HG03159 (cell line): ENCODE data around the gene ETV3L.
"Not testable (repeated sequence)": the region's sequence is repeated elsewhere in the genome, so short reads cannot be mapped to it uniquely, and the experiment has no call there.

Experiments
- ATAC-seq: cut with Tn5 transposase; IDR thresholded peaks from one replicate; pipeline ENCODE4 v1.9.1; 2021; ENCODE audit warnings: mild to moderate bottlenecking, moderate library complexity; ENCODE audit not compliant: unreplicated experiment

ETV3L gene

DNA sequence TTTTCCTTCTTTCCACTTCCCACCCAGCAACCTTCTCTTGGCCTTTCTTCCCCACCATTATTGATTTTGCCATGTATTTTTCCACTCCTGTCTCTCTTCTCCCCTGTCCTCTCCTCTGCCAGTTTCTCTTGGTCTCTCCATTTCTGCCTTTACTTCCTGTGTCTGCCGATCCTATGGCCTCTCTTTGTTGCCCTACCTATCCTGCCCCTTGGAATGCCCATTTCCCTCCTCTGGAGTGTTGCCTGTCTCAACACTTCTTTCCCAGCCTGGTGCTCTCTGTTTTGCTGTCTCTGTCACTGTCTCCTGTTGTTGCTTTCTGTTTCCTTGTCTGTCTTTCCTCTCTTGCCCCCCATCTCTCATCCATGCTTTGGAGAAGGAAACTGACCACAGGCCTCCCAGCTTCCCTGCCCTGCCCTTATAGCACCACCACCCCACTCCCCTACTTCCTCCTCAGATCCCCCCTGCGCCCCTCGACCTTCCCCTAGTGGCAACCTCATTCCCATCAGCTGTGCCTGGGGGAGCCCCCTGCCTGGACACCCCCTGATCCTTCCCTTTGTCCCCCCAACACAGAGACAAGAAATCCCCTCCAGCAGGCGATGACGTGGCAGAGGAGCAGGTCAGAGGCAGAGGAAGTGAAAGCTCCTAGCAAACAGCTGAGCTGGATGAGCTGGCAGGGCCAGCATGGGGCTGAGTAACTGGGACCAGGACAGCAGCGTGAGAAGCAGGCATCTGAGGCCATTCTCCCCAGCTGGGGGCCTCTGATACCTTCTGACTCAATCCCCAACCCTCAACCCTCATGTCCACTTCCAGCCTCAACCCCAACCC is 6.6 kb upstream of the ETV3L start:
- ATAC-seq: peak; percentile 67

GRCh38 chr1:157105298-157105987 is 5.8 kb upstream of the ETV3L start:
- no peak for ATAC-seq

GRCh38 chr1:157104598-157105293 is 5.1 kb upstream of the ETV3L start:
- no peak for ATAC-seq

DNA sequence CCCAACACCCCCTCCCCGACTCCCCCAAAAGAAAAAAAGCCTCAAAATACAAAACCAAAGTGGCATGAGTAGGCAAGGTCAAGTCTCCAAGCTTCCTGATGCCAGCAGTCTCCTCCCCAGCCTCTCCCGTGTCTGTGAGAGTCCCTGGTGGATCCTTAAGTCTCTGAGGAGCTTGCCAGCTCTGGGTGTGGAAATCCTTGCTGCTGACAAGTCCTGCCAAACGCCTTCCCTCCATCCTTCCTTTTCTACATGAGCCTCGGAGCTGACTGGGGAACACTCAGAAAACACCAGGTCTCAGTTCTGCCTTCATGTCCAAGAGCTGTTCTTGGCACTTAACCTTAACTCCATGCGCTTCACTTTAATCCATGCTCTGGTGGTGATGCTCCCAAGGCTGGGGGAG is 3.7 kb upstream of the ETV3L start:
- no peak for ATAC-seq

- no peak for ATAC-seq
Observed at GRCh38 chr1:157101149-157101548, 1.5 kb upstream of the ETV3L start.

GRCh38 chr1:157098987-157099632 is 498 bp downstream of the ETV3L start:
- ATAC-seq: not testable (repeated sequence)

- ATAC-seq: no peak
Observed at GRCh38 chr1:157098519-157098918, 1.1 kb downstream of the ETV3L start.

GRCh38 chr1:157097692-157098091 is 1.9 kb downstream of the ETV3L start:
- ATAC-seq: no peak

DNA sequence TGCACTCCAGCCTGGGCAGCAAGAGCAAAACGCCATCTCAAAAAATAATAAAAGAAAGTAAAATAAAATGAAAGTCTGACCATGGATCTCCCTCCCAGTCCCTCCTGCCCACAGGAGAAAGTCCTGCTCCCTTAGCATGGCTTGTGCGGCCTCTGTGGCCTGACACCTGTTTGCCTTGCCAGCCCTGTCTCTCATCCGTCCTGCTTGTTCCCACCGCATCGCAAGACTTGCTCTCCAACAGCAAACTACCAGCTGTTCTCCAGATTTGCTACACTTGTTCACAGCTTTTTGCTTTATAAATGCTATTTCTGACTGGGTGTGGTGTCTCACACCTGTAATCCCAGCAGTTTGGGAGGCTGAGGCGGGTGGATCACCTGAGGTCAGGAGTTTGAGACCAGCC is 2.7 kb downstream of the ETV3L start:
- no peak for ATAC-seq

DNA sequence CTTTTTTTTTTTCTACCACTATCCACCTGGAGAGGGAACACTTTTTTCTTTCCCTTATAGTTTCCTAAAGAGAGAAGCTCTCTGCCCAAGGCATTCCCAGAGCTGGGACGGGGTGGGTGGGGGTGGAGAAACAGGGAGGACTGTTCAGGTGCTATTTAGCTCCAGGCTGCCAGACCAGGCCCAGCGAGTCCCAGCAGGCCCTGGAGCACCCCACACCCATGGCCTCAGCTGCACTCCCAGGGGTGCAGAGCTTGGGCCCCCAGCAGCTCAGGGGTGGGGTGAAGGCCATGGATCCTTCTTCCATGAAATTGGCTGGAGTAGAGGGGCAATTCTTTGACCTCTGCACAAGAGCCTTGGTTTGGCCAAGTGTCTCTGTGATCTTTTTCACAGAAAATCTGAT is 4.1 kb downstream of the ETV3L start:
- ATAC-seq: no peak

GRCh38 chr1:157095091-157095490 is 4.5 kb downstream of the ETV3L start:
- ATAC-seq: no peak

- ATAC-seq: no peak
Observed at GRCh38 chr1:157092831-157093230, 6.8 kb downstream of the ETV3L start.

GRCh38 chr1:157091668-157092273 is 7.8 kb downstream of the ETV3L start:
- no peak for ATAC-seq

- no peak for ATAC-seq
Observed at GRCh38 chr1:157091186-157091585, 8.4 kb downstream of the ETV3L start.

DNA sequence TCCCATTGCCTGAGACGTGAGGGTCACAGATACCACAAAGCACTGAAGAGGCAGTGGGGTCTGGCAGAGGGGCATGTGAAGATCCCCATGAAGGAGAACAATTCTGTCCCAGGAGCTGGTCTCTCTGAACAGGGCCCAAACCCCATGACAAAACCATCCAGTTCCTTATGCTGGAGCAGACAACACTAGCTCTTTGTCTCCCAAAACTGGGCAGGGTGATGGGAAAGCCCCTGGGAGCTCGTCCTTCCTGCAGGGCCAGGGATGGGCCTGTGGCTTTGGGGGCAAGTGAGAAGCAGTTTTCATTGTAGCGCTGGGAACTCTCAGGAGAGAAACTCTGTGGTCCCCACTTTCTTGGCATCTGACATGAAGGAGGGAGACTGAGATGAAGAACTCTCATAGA is 8.8 kb downstream of the ETV3L start:
- ATAC-seq: no peak

DNA sequence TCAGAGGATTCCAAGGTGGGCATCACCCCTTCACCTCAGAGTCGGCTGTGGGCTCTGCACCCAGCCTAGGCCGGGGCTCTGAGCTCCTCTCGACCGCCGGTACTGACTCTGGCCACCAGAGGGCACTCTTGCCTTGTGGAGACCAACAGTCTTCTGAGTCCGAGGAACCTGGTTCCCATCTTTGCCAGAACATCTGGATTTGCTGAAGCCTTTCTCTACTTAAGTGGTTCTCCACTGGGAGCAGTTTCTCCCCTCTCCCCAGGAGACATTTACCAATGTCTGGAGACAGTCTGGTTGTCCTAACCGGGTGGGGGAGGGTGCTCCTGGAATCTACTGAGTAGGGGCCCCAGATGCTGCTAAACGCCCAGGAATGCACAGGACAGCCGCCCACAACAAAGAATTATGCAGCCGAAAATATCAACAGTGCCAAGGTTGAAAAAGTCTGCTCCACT is 9.4 kb downstream of the ETV3L start:
- no peak for ATAC-seq

DNA sequence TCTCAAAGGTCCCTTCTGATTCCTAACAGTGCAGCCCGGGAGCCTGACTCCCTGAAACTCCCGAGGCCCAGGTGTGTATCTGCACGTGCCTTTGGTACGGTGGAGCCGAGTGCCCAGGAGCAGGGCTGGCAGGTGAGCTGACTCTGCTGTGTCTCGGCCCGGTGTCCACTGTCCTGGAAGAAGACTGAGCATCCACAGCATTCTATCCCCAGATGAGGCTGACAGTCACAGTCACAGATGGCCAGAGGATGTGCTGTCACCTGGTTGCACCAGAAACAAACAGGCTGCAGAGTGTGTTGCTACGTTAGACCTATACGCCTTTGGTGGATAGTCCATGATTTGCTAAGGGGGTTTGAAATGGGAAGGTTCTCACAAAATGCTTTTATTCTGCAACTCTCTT is 9.8 kb downstream of the ETV3L start:
- no peak for ATAC-seq

GRCh38 chr1:157088607-157089006 is 11.0 kb downstream of the ETV3L start:
- no peak for ATAC-seq

- ATAC-seq: no peak
Observed at GRCh38 chr1:157087030-157087429, 12.6 kb downstream of the ETV3L start.

DNA sequence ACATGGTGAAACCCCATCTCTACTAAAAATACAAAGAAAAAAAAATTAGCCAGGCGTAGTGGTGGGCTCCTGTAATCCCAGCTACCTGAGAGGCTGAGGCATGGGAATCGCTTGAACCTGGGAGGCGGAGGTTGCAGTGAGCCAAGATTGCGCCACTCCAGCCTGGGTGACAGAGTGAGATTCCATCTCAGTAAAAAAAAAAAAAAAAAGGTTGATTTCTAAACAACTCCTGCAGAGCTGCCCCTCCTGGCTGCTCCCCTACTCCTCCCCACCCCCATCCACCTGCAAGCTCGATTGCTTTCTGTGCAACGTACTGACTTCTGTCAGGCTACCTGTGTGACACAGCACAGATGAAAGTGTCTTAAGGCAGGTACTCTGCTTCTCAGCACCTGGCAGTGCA is 13.3 kb downstream of the ETV3L start:
- no peak for ATAC-seq

DNA sequence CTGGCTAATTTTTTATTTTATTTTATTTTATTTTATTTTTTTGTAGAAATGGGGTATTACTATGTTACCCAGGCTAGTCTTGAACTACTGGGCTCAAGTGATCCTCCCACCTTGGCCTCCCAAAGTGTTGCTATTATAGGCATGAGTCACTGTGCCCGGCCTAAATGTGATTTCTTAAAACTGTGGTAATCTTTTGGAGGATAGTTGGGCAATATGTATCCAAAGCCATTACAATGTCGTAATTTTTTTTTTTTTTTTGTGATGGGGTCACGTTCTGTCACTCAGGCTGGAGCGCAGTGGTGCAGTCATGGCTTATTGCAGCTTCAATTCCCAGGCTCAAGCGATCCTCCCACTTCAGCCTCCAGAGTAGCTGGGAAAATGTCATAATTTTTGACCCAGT is 14.2 kb downstream of the ETV3L start:
- no peak for ATAC-seq
